Measurements from ENCODE around the gene JAM2. TPM values are rescaled to one million over a fixed set of nuclear protein-coding genes. Genes with fewer than 3 reads are reported as not detected.

The JAM2 gene
- total RNA-seq, 6 donors from 2014 or later, result 7.8 to 29.3 (median 11.2) TPM

GRCh38 chr21:25676451-25676850 is 37.4 kb downstream of the JAM2 start:
- Histone ChIP-seq H3K36me3 (no peaks in the 10 kb centered on the region), H3K27me3 (no peaks in the 10 kb centered on the region), H3K27ac (peak overlapping the region in 2 of 4 donors; percentile 5 to 19), H3K4me3 (no peak overlapping the region), H3K9me3 (no peaks in the 10 kb centered on the region), H3K4me1 (peaks cover 0 to 3% (median 0%) of the 10 kb centered on the region in 4 donors)
- ATAC-seq (ENCODE audit: low FRiP score in 2 of 2) (no peak), DNase-seq (no peak)
- TF ChIP-seq POLR2AphosphoS5 (IDR thresholded peaks at IDR 0.05) (no peak), POLR2A (IDR thresholded peaks at IDR 0.05) (no peak), EP300 (IDR thresholded peaks at IDR 0.05) (no peak)
- TF ChIP-seq, protein P1, sequence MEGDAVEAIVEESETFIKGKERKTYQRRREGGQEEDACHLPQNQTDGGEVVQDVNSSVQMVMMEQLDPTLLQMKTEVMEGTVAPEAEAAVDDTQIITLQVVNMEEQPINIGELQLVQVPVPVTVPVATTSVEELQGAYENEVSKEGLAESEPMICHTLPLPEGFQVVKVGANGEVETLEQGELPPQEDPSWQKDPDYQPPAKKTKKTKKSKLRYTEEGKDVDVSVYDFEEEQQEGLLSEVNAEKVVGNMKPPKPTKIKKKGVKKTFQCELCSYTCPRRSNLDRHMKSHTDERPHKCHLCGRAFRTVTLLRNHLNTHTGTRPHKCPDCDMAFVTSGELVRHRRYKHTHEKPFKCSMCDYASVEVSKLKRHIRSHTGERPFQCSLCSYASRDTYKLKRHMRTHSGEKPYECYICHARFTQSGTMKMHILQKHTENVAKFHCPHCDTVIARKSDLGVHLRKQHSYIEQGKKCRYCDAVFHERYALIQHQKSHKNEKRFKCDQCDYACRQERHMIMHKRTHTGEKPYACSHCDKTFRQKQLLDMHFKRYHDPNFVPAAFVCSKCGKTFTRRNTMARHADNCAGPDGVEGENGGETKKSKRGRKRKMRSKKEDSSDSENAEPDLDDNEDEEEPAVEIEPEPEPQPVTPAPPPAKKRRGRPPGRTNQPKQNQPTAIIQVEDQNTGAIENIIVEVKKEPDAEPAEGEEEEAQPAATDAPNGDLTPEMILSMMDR (IDR thresholded peaks at IDR 0.05), result no peak

GRCh38 chr21:25682382-25682781 is 43.3 kb downstream of the JAM2 start:
- H3K27me3 ChIP-seq, result no peaks in the 10 kb centered on the region
- H3K4me3 ChIP-seq, result no peak overlapping the region
- no peak overlapping the region for H3K27ac ChIP-seq
- H3K4me1 ChIP-seq, result peaks cover 0 to 6% (median 0%) of the 10 kb centered on the region in 4 donors
- TF ChIP-seq POLR2AphosphoS5 (IDR thresholded peaks at IDR 0.05) (no peak), EP300 (IDR thresholded peaks at IDR 0.05) (no peak), POLR2A (IDR thresholded peaks at IDR 0.05) (no peak)
- TF ChIP-seq, protein P1 (IDR thresholded peaks at IDR 0.05), result no peak
- H3K36me3 ChIP-seq, result no peaks in the 10 kb centered on the region
- WGBS, 2 donors, result 82 to 91% methylated on average over 5 to 9 of the region's 9 CpGs
- ATAC-seq (ENCODE audit: low FRiP score in 2 of 2), result no peak
- H3K9me3 ChIP-seq, result no peaks in the 10 kb centered on the region
- DNase-seq, result no peak

DNA sequence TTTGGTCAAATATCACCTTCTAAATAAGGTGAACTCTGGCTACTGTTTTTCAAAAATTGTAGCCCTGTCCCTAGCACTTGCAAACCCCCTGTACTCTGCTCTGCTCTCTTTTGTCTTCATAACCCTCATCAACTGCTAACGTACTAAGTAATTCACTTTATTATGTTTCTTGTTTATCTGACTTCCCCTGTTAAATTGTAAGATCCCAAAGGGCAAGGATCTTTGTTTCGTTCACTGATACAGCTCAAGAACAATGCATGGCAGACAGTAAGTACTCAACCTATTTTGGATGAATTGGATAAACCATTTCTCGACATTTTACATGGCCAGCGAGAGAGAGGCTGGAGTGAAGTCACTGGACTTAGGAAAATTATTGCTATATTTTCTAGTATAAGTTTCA is 48.7 kb downstream of the JAM2 start:
- no peaks in the 10 kb centered on the region for H3K9me3 ChIP-seq
- H3K4me1 ChIP-seq, result peaks cover 0 to 19% (median 5%) of the 10 kb centered on the region in 4 donors
- TF ChIP-seq EP300 (IDR thresholded peaks at IDR 0.05), result no peak
- no peak for TF ChIP-seq POLR2A (IDR thresholded peaks at IDR 0.05)
- TF ChIP-seq, protein P1 (IDR thresholded peaks at IDR 0.05), result no peak
- TF ChIP-seq POLR2AphosphoS5 (IDR thresholded peaks at IDR 0.05), result no peak
- WGBS, 2 donors, result 67 to 78% methylated on average over 4 of the region's 4 CpGs
- DNase-seq (no peak), ATAC-seq (ENCODE audit: low FRiP score in 2 of 2) (no peak)
- peak overlapping the region; percentile 36 to 73 (median 57) for H3K27ac ChIP-seq
- no peak overlapping the region for H3K4me3 ChIP-seq
- H3K36me3 ChIP-seq, result no peaks in the 10 kb centered on the region
- H3K27me3 ChIP-seq, result no peaks in the 10 kb centered on the region

GRCh38 chr21:25688275-25689155 is 49.5 kb downstream of the JAM2 start:
- no peak for DNase-seq
- WGBS, 2 donors, result 54 to 65% methylated on average over 9 of the region's 9 CpGs
- TF ChIP-seq, protein P1 (IDR thresholded peaks at IDR 0.05), result no peak
- TF ChIP-seq EP300 (IDR thresholded peaks at IDR 0.05) (peak in 2 of 4 donors; percentile 43 to 53), POLR2AphosphoS5 (IDR thresholded peaks at IDR 0.05) (peak in 1 of 2 donors; percentile 28)

More at GRCh38 chr21:25688275-25689155, 49.5 kb downstream of the JAM2 start:
- H3K4me3 ChIP-seq, result no peak overlapping the region
- peak overlapping the region; percentile 36 to 73 (median 57) for H3K27ac ChIP-seq
- H3K9me3 ChIP-seq, result no peaks in the 10 kb centered on the region
- ATAC-seq (ENCODE audit: low FRiP score in 2 of 2), result no peak
- no peaks in the 10 kb centered on the region for H3K27me3 ChIP-seq
- H3K4me1 ChIP-seq, result peaks cover 0 to 19% (median 5%) of the 10 kb centered on the region in 4 donors
- H3K36me3 ChIP-seq, result no peaks in the 10 kb centered on the region
